ENCODE data around the gene SCN11A.
A peak's percentile ranks its signal among the peaks of the same experiment; 100 is the strongest.

Gene SCN11A

DNA sequence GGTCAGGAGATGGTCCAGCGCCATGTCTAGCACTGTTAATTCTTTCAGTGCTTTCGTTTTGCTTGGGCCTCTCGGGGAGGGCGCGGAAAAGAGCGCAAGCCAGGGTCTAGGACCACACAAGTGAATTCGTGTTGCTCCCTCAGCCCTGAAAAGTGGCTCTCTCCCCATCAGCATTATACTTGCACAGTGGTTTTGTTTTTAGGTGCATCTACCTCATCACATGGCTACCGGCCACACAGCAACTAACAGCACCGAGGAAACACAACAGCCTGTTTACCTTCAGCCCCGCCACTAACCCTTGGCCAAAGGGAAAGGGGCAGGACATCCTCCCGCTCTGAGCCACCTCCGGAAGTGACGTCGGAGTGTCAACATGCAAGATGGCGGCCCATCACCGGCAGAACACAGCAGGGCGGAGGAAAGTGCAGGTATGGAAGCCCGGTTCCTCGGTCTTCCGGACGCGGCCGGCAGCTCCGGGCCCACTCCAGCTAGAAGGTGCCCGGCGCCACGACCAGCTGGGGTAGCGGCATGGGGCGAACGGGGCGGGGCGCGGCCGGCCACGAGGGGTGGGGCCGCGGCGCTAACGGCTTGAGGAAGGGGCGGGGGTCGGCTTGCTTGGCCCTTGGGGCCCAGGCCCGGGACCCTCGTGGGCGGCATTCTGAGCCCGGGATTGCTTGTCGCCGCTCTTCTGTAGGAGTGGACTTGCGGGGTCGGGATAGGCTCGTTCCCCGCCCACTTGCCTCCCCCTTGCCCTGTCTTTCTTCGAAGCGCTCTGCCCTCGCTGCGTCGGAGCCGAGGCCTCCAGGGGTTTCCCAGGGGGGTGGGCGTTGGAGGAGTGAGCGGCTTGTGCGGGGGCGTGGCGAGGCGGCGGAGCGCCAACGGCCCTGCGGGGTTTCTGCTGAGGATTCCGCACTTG, at the start of gene SCN11A, which contains the start of gene WDR48:
SCN11A (minus strand) TSS at position 296 of the 913 bp plus-strand sequence. CDS start 101,582 bp downstream, outside the sequence.
WDR48 (plus strand) TSS at position 368 of the 913 bp plus-strand sequence; CDS start at position 378, 10 bp downstream.
- H3K9ac ChIP-seq (ENCODE audit: low read length): peak within 1 kb of the TSS; percentile 90
- peak within 1 kb of the TSS; percentile 51 for H3K27ac ChIP-seq (ENCODE audit: low read depth, low read length, poor library complexity, severe bottlenecking)
- peaks cover 23% of the 10 kb centered on the region for H3K4me1 ChIP-seq (ENCODE audit: insufficient read depth, low read length, severe bottlenecking)
- H3K36me3 ChIP-seq (ENCODE audit: insufficient read depth, low read length): no peaks in the 10 kb centered on the region
- H2AFZ ChIP-seq (ENCODE audit: low read length): peak within 1 kb of the TSS; percentile 93
- H3K79me2 ChIP-seq (ENCODE audit: insufficient read depth, low read length): peaks cover 4% of the 10 kb centered on the region; the same call in 1 of the 2 replicates
- H4K20me1 ChIP-seq (ENCODE audit: insufficient read depth, low read length): no peaks in the 10 kb centered on the region
- no peaks in the 10 kb centered on the region for H3K27me3 ChIP-seq (ENCODE audit: insufficient read depth, low read length)
- TF ChIP-seq, protein P1, sequence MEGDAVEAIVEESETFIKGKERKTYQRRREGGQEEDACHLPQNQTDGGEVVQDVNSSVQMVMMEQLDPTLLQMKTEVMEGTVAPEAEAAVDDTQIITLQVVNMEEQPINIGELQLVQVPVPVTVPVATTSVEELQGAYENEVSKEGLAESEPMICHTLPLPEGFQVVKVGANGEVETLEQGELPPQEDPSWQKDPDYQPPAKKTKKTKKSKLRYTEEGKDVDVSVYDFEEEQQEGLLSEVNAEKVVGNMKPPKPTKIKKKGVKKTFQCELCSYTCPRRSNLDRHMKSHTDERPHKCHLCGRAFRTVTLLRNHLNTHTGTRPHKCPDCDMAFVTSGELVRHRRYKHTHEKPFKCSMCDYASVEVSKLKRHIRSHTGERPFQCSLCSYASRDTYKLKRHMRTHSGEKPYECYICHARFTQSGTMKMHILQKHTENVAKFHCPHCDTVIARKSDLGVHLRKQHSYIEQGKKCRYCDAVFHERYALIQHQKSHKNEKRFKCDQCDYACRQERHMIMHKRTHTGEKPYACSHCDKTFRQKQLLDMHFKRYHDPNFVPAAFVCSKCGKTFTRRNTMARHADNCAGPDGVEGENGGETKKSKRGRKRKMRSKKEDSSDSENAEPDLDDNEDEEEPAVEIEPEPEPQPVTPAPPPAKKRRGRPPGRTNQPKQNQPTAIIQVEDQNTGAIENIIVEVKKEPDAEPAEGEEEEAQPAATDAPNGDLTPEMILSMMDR (IDR thresholded peaks at IDR 0.05; ENCODE audit: low read length): no peak
- TF ChIP-seq EZH2 (IDR thresholded peaks at IDR 0.05; ENCODE audit: borderline replicate concordance, low read length): no peak
- no peaks in the 10 kb centered on the region for H3F3A ChIP-seq (ENCODE audit: insufficient read depth, low read length)
- no peaks in the 10 kb centered on the region for H3K9me3 ChIP-seq (ENCODE audit: low read length)
- peak within 1 kb of the TSS; percentile 92 for H3K4me3 ChIP-seq (ENCODE audit: low read depth, low read length, poor library complexity, severe bottlenecking)
- peak within 1 kb of the TSS; percentile 94 for H3K4me2 ChIP-seq (ENCODE audit: low read length)
- no peaks in the 10 kb centered on the region for H3K9me2 ChIP-seq (ENCODE audit: low read depth, low read length)

DNA sequence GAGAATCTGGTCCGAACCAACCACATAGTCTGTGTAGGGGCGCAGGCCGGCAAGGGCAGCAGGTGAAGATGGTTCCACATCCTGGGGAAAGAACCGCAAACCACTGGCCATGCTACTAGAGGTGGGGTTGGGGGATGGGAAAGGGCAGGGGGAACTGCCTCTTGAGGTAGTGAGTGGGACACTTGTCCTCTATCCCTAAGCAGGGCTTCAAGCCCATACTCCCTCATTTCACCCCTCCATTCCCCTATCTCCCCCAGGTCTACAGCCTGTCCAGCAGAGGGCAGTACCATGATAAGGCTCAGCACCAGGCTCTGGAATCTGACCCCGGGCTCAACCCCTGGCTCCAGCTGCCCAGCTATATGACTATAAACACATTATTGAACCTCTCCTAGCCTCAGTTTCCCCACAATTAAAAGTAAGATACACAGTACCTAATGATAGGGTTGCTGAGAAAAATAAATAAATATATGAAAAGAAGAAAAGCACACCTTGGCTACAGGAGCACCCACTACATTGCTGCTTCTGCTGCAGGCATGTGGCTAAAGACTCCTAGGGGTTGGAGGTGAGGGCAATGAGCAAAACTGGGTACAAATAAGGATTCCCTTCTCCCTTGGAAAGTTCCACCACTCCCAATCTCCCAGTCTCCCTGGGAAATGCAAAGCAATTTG, 49.4 kb upstream of the SCN11A start:
- no peaks in the 10 kb centered on the region for H3K9me2 ChIP-seq (ENCODE audit: low read depth, low read length)
- no peaks in the 10 kb centered on the region for H3K27me3 ChIP-seq (ENCODE audit: insufficient read depth, low read length)
- H3F3A ChIP-seq (ENCODE audit: insufficient read depth, low read length): no peaks in the 10 kb centered on the region
- H4K20me1 ChIP-seq (ENCODE audit: insufficient read depth, low read length): no peaks in the 10 kb centered on the region
- H3K4me1 ChIP-seq (ENCODE audit: insufficient read depth, low read length, severe bottlenecking): peaks cover 11% of the 10 kb centered on the region
- H3K9me3 ChIP-seq (ENCODE audit: low read length): no peaks in the 10 kb centered on the region
- H3K9ac ChIP-seq (ENCODE audit: low read length): no peak overlapping the region
- H3K36me3 ChIP-seq (ENCODE audit: insufficient read depth, low read length): peaks cover 39% of the 10 kb centered on the region; the same call in 1 of the 2 replicates
- no peaks in the 10 kb centered on the region for H3K79me2 ChIP-seq (ENCODE audit: insufficient read depth, low read length)
- H3K4me2 ChIP-seq (ENCODE audit: low read length): no peak overlapping the region
- H3K4me3 ChIP-seq (ENCODE audit: low read depth, low read length, poor library complexity, severe bottlenecking): no peak overlapping the region
- H3K27ac ChIP-seq (ENCODE audit: low read depth, low read length, poor library complexity, severe bottlenecking): no peak overlapping the region
- H2AFZ ChIP-seq (ENCODE audit: low read length): no peak overlapping the region
- TF ChIP-seq, protein P1 (IDR thresholded peaks at IDR 0.05; ENCODE audit: low read length): peak; percentile 91
- no peak for TF ChIP-seq EZH2 (IDR thresholded peaks at IDR 0.05; ENCODE audit: borderline replicate concordance, low read length)

DNA sequence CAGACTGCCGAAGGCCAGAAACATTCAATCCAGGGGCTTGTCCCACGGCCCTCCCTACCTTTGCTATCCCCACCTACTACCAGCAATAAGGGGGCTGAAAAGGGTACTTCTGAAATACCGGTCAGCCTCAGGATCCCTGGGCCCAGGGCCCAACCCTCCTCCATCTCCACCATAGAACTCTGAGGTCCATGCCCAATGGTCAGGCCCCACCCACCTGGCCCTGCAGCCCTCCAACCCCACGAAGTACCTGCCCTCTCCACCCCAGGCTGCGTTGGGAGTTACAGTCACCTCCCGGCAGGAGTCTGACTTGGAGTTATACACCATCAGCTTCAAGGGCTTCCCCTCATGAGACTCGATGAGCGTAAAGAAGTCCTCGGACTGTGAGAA, 48.7 kb upstream of the SCN11A start:
- Histone ChIP-seq H4K20me1 (ENCODE audit: insufficient read depth, low read length) (no peaks in the 10 kb centered on the region), H3K27ac (ENCODE audit: low read depth, low read length, poor library complexity, severe bottlenecking) (no peak overlapping the region), H3K79me2 (ENCODE audit: insufficient read depth, low read length) (no peaks in the 10 kb centered on the region), H3K27me3 (ENCODE audit: insufficient read depth, low read length) (no peaks in the 10 kb centered on the region), H3F3A (ENCODE audit: insufficient read depth, low read length) (no peaks in the 10 kb centered on the region), H3K36me3 (ENCODE audit: insufficient read depth, low read length) (peaks cover 46% of the 10 kb centered on the region; the same call in 1 of the 2 replicates), H3K9me3 (ENCODE audit: low read length) (no peaks in the 10 kb centered on the region), H3K9ac (ENCODE audit: low read length) (no peak overlapping the region), H2AFZ (ENCODE audit: low read length) (no peak overlapping the region), H3K4me1 (ENCODE audit: insufficient read depth, low read length, severe bottlenecking) (peaks cover 4% of the 10 kb centered on the region), H3K4me2 (ENCODE audit: low read length) (no peak overlapping the region), H3K9me2 (ENCODE audit: low read depth, low read length) (no peaks in the 10 kb centered on the region), H3K4me3 (ENCODE audit: low read depth, low read length, poor library complexity, severe bottlenecking) (no peak overlapping the region)
- no peak for TF ChIP-seq EZH2 (IDR thresholded peaks at IDR 0.05; ENCODE audit: borderline replicate concordance, low read length)
- TF ChIP-seq, protein P1 (IDR thresholded peaks at IDR 0.05; ENCODE audit: low read length): no peak

Data from OCI-LY1 (cell line).